Cardiac muscle cell (in vitro differentiated cells and primary cell): ENCODE measurements around the gene ARID1A. TPM values are rescaled to one million over a fixed set of nuclear protein-coding genes. Genes with fewer than 3 reads are reported as not detected.

Experiments
- DNase-seq, 2 donors: peaks; one replicate each; pipeline versions ENCODE4 v3.0.0 to v3.0.0-alpha.2; 2010 to 2017; ENCODE audit warnings: low read depth in 1 of 2, low spot score in 1 of 2
- H3K27ac ChIP-seq: fragments of 200-600 bp; sonication (generic); 2 replicates; pipeline ENCODE4 v1.5.1; 2016
- H3K27me3 ChIP-seq: fragments of 200-600 bp; sonication (generic); 2 replicates; pipeline ENCODE4 v1.6.0; 2016; ENCODE audit warnings: control low read depth
- H3K36me3 ChIP-seq: fragments of 200-600 bp; sonication (generic); 2 replicates; pipeline ENCODE4 v1.5.1; 2016; ENCODE audit warnings: control low read depth
- H3K4me1 ChIP-seq: fragments of 200-600 bp; sonication (generic); 2 replicates; pipeline ENCODE4 v1.8.1; 2017; ENCODE audit warnings: low read depth, mild to moderate bottlenecking, mixed run types
- H3K4me3 ChIP-seq: fragments of 200-600 bp; sonication (generic); 2 replicates; pipeline ENCODE4 v1.5.1; 2016; ENCODE audit warnings: mild to moderate bottlenecking
- H3K9me3 ChIP-seq: fragments of 200-600 bp; sonication (generic); 2 replicates; pipeline ENCODE4 v1.5.1; 2017; ENCODE audit warnings: low read depth, mild to moderate bottlenecking, control low read depth
- CTCF ChIP-seq: IDR thresholded peaks from 2 replicates; pipeline ENCODE4 v1.5.1; 2012; ENCODE audit warnings: low read depth, mild to moderate bottlenecking, low read length
- polyA plus RNA-seq: library from polyadenylated mRNA; unstranded; fragments of >200 nt; fragmentation: Nextera tagmentation; extraction: Ambion mirVana; gene quantifications from 2 replicates; pipeline ENCODE4 v1.2.1, GENCODE V29; 2016
- total RNA-seq: library from RNA; depleted of rRNA; stranded (reverse); fragments of >200 nt; gene quantifications from 2 replicates; pipeline ENCODE4 v1.2.3, GENCODE V29; 2016

Gene ARID1A
- total and polyA plus RNA-seq, 2 experiments from 2014 or later: 28.5 to 93.3 TPM

GRCh38 chr1:26828411-26828991 is 132.7 kb downstream of the ARID1A start:
- Histone ChIP-seq H3K36me3 (peaks cover 9% of the 10 kb centered on the region), H3K27ac (peak overlapping the region; percentile 2), H3K27me3 (no peaks in the 10 kb centered on the region), H3K4me1 (peaks cover 22% of the 10 kb centered on the region), H3K9me3 (no peaks in the 10 kb centered on the region), H3K4me3 (no peak overlapping the region)
- no peak for TF ChIP-seq CTCF
- no peak for DNase-seq

GRCh38 chr1:26829184-26829911 is 133.5 kb downstream of the ARID1A start:
- Histone ChIP-seq H3K9me3 (no peaks in the 10 kb centered on the region), H3K4me3 (no peak overlapping the region), H3K4me1 (peaks cover 22% of the 10 kb centered on the region), H3K27ac (peak overlapping the region; percentile 2), H3K27me3 (no peaks in the 10 kb centered on the region), H3K36me3 (peaks cover 12% of the 10 kb centered on the region)
- no peak for DNase-seq
- TF ChIP-seq CTCF: no peak

GRCh38 chr1:26831059-26831458 is 135.2 kb downstream of the ARID1A start:
- Histone ChIP-seq H3K36me3 (peaks cover 15% of the 10 kb centered on the region), H3K27ac (no peak overlapping the region), H3K27me3 (no peaks in the 10 kb centered on the region), H3K9me3 (no peaks in the 10 kb centered on the region), H3K4me1 (peaks cover 17% of the 10 kb centered on the region), H3K4me3 (no peak overlapping the region)
- DNase-seq: no peak
- no peak for TF ChIP-seq CTCF

Other genes starting within 250 kb of the ARID1A start
- gene HMGN2, start 223.6 kb upstream of the ARID1A start, total RNA-seq: 417 and 533 TPM in 2 replicates
- 792 and 1,191 TPM in 2 replicates for gene HMGN2, start 223.6 kb upstream of the ARID1A start, polyA plus RNA-seq
- gene RPS6KA1, start 166.3 kb upstream of the ARID1A start, total RNA-seq: 32.4 and 46.2 TPM in 2 replicates
- 22.6 and 26.9 TPM in 2 replicates for gene RPS6KA1, start 166.3 kb upstream of the ARID1A start, polyA plus RNA-seq
- 8.5 and 13.7 TPM in 2 replicates for gene PIGV, start 91.9 kb downstream of the ARID1A start, total RNA-seq
- gene PIGV, start 91.9 kb downstream of the ARID1A start, polyA plus RNA-seq: 11.7 and 12.4 TPM in 2 replicates
- 16.2 and 16.6 TPM in 2 replicates for gene ZDHHC18, start 130.7 kb downstream of the ARID1A start, total RNA-seq
- 16.1 and 16.6 TPM in 2 replicates for gene ZDHHC18, start 130.7 kb downstream of the ARID1A start, polyA plus RNA-seq
- 0.15 and 0.25 TPM in 2 replicates for gene SFN, start 167.1 kb downstream of the ARID1A start, total RNA-seq
- gene SFN, start 167.1 kb downstream of the ARID1A start, polyA plus RNA-seq: 0.13 TPM in 1 of 2 replicates, not detected in the other
- 18.4 and 21.5 TPM in 2 replicates for gene GPN2, start 194.3 kb downstream of the ARID1A start, total RNA-seq
- 32.2 and 35.4 TPM in 2 replicates for gene GPN2, start 194.3 kb downstream of the ARID1A start, polyA plus RNA-seq
- gene GPATCH3, start 204.5 kb downstream of the ARID1A start, total RNA-seq: 11.0 and 16.1 TPM in 2 replicates
- 15.9 and 16.1 TPM in 2 replicates for gene GPATCH3, start 204.5 kb downstream of the ARID1A start, polyA plus RNA-seq
- gene NR0B2, start 218.0 kb downstream of the ARID1A start, total RNA-seq: 3.3 and 3.9 TPM in 2 replicates
- gene NR0B2, start 218.0 kb downstream of the ARID1A start, polyA plus RNA-seq: 2.1 and 2.4 TPM in 2 replicates
- gene NUDC, start 225.7 kb downstream of the ARID1A start, total RNA-seq: 73.8 and 99.6 TPM in 2 replicates
- gene NUDC, start 225.7 kb downstream of the ARID1A start, polyA plus RNA-seq: 152 and 192 TPM in 2 replicates